Endothelial cell of umbilical vein (primary cell): ENCODE measurements around the gene LUZP2. TPM values are rescaled to one million over a fixed set of nuclear protein-coding genes. Genes with fewer than 3 reads are reported as not detected.

Experiments used
- BruUV-seq: library from RNA; stranded (reverse); fragments of 400-500 nt; replicated peaks from 2 replicates; lab custom pipeline; 2021; lab: Mats Ljungman, UMichigan
- CTCF ChIA-PET: fragments of 300-600, 350-600 bp; sonication (Branson Sonifier 250); formaldehyde crosslinking; loops from one replicate; lab custom pipeline; 2021; ENCODE audit warnings: antibody characterized with exemption, inconsistent platforms; lab: Charles Lee
- POLR2A ChIA-PET: fragments of 300-600, 350-600 bp; sonication (Branson Sonifier 250); formaldehyde crosslinking; loops from one replicate; lab custom pipeline; 2021; ENCODE audit warnings: antibody characterized with exemption, inconsistent platforms; lab: Charles Lee
- DNase-seq: peaks from one replicate; pipeline ENCODE4 v3.0.0-alpha.2; 2011; ENCODE audit warnings: low read depth, low spot score
- FAIRE-seq: peaks from 2 replicates; lab custom pipeline; 2011; peaks lifted over from hg19 to GRCh38; lab: Jason Lieb, UNC
- H2AFZ ChIP-seq: 2 replicates; pipeline ENCODE4 v1.6.0; 2012; ENCODE audit warnings: low read depth, low read length, control low read depth, inconsistent platforms
- H3K27ac ChIP-seq: 2 replicates; pipeline ENCODE4 v1.5.1; 2011; ENCODE audit warnings: low read depth, mild to moderate bottlenecking, control low read depth, low read length, moderate library complexity; ENCODE audit not compliant: insufficient read depth
- H3K27me3 ChIP-seq, 2 experiments: 2 replicates each; pipeline versions ENCODE4 v1.6.0 to v1.6.1; 2011; ENCODE audit warnings: low read length in 2 of 2, mixed read lengths in 1 of 2; ENCODE audit not compliant: control insufficient read depth in 2 of 2, insufficient read depth in 2 of 2
- H3K36me3 ChIP-seq, 2 experiments: 2 replicates in 1 of 2; 3 replicates in 1 of 2; pipeline ENCODE4 v1.5.1; 2011; ENCODE audit warnings: low read length in 2 of 2, mild to moderate bottlenecking in 1 of 2, moderate library complexity in 1 of 2; ENCODE audit not compliant: control insufficient read depth in 2 of 2, insufficient read depth in 2 of 2; ENCODE audit errors: extremely low read depth in 1 of 2
- H3K4me1 ChIP-seq: 3 replicates; pipeline ENCODE4 v1.5.1; 2011; ENCODE audit warnings: mild to moderate bottlenecking, low read length; ENCODE audit not compliant: control insufficient read depth, insufficient read depth; ENCODE audit errors: extremely low read depth
- H3K4me2 ChIP-seq: 2 replicates; pipeline ENCODE4 v1.6.1; 2011; ENCODE audit warnings: low read length, control low read depth, mixed read lengths; ENCODE audit not compliant: insufficient read depth
- H3K4me3 ChIP-seq, 3 experiments: fragments of 200-600 bp in 1 of 3; sonication (generic), shearing (Covaris generic) in 1 of 3; replicated peaks in 1 of 3; 2 replicates each; pipeline ENCODE4 v1.5.1; 2011 to 2016; ENCODE audit warnings: control low read depth in 3 of 3, low read length in 3 of 3, mild to moderate bottlenecking in 2 of 3, inconsistent platforms in 1 of 3, low read depth in 1 of 3, moderate library complexity in 1 of 3; ENCODE audit not compliant: insufficient read depth in 1 of 3
- H3K79me2 ChIP-seq: 2 replicates; pipeline ENCODE4 v1.6.0; 2012; ENCODE audit warnings: low read length, inconsistent platforms; ENCODE audit not compliant: control insufficient read depth, insufficient read depth
- H3K9ac ChIP-seq: replicated peaks from 2 replicates; pipeline ENCODE3; 2011; ENCODE audit warnings: low read length, control low read depth; ENCODE audit not compliant: insufficient read depth; ENCODE audit errors: extremely low read depth
- H3K9me1 ChIP-seq: replicated peaks from 3 replicates; pipeline ENCODE4 v1.6.0; 2011; ENCODE audit warnings: mild to moderate bottlenecking, low read length; ENCODE audit not compliant: control insufficient read depth, insufficient read depth; ENCODE audit errors: extremely low read depth
- H3K9me3 ChIP-seq: replicated peaks from 2 replicates; pipeline ENCODE4 v1.5.1; 2012; ENCODE audit warnings: low read length, inconsistent platforms; ENCODE audit not compliant: control insufficient read depth, insufficient read depth
- H4K20me1 ChIP-seq: replicated peaks from 2 replicates; pipeline ENCODE3; 2011; ENCODE audit warnings: mild to moderate bottlenecking, low read length; ENCODE audit not compliant: control insufficient read depth, insufficient read depth; ENCODE audit errors: extremely low read depth
- EZH2 ChIP-seq: IDR thresholded peaks from 2 replicates; pipeline ENCODE4 v1.6.1; 2012; ENCODE audit warnings: borderline replicate concordance, low read depth, mild to moderate bottlenecking, moderate library complexity, low read length, inconsistent platforms; ENCODE audit not compliant: severe bottlenecking
- FOS ChIP-seq: IDR thresholded peaks from 2 replicates; pipeline ENCODE4 v1.6.1; 2011; ENCODE audit warnings: mild to moderate bottlenecking, low read length, moderate library complexity, borderline replicate concordance; ENCODE audit not compliant: insufficient read depth
- GATA2 ChIP-seq: IDR thresholded peaks from 2 replicates; pipeline ENCODE4 v1.7.0; 2011; ENCODE audit warnings: low read depth, mild to moderate bottlenecking, moderate library complexity, mixed read lengths, low read length; ENCODE audit not compliant: insufficient read length, insufficient read depth
- JUN ChIP-seq: IDR thresholded peaks from 2 replicates; pipeline ENCODE4 v1.6.1; 2011; ENCODE audit warnings: borderline replicate concordance, low read depth; ENCODE audit not compliant: insufficient read length, insufficient read depth
- MYC ChIP-seq: IDR thresholded peaks from one replicate; pipeline ENCODE4 v1.6.1; 2011; ENCODE audit warnings: mild to moderate bottlenecking, low read depth, low read length
- POLR2A ChIP-seq: IDR thresholded peaks from 2 replicates; pipeline ENCODE4 v1.6.1; 2012; ENCODE audit warnings: low read depth, mild to moderate bottlenecking, control low read depth, low read length
- POLR2AphosphoS5 ChIP-seq: IDR thresholded peaks from 2 replicates; pipeline ENCODE4 v1.6.1; 2012; ENCODE audit warnings: low read depth, mild to moderate bottlenecking, control low read depth, low read length, moderate library complexity; ENCODE audit not compliant: insufficient read depth
- dilution Hi-C: fragments of 300-500 bp; cut with MboI; formaldehyde crosslinking; loops from one replicate; pipeline ENCODE4 v1.15.0; 2019; ENCODE audit warnings: low sequenced_read_pairs; ENCODE audit not compliant: extremely low pct_ligation_motif_present
- intact Hi-C: fragments of 100-400 bp; cut with micrococcal nuclease; formaldehyde crosslinking; loops from one replicate; pipeline ENCODE4 v1.10.0; 2022
- polyA plus RNA-seq, 4 experiments: library from polyadenylated mRNA; depleted of rRNA in 3 of 4; stranded (reverse) in 3 of 4; unstranded in 1 of 4; fragments of >200 nt; gene quantifications; 2 replicates each; pipeline versions ENCODE4 v1.2.1 to v1.2.3, GENCODE V29; 2011 to 2012; ENCODE audit warnings: missing spikeins in 1 of 4
- total RNA-seq: library from RNA; stranded (reverse); gene quantifications from 2 replicates; pipeline ENCODE4 v1.2.3, GENCODE V29; 2021
- TF ChIP-seq, protein P1 (sequence below), 2 donors: IDR thresholded peaks; 1 replicate in 1 of 2; 2 replicates in 1 of 2; pipeline ENCODE4 v1.5.1; 2011; ENCODE audit warnings: low read length in 2 of 2, mild to moderate bottlenecking in 2 of 2, moderate library complexity in 2 of 2, control low read depth in 1 of 2, inconsistent platforms in 1 of 2, low read depth in 1 of 2; ENCODE audit not compliant: insufficient read depth in 1 of 2; ENCODE audit errors: extremely low read depth in 1 of 2
- TF ChIP-seq, protein P2 (sequence below): IDR thresholded peaks from 2 replicates; pipeline ENCODE4 v1.6.1; 2011; ENCODE audit not compliant: insufficient read depth, insufficient read length

LUZP2 gene
- total and polyA plus RNA-seq, 2 donors (not counting 3 experiments of a cell fraction or from before 2014, with no cell fraction given), result 0.07 TPM; not detected in 1

DNA sequence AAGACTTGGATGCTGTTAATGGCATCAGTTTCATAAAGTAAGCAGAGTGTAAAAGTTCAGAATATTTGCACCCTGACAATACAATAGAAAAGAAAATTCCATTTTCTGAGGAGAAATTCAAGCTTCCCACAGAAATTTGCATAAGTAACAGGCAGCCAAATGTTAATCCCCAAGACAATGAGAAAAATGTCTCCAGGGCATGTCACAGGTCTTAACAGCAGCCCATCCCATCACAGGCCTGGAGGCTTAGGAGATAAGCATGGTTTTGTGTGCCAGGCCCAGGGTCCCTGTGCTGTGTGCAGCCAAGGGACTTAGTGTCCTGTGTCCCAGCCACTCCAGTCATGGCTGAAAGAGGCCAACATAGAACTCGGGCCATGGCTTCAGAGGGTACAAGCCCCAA is 347.6 kb downstream of the LUZP2 start:
- TF ChIP-seq GATA2, result no peak
- no peak for TF ChIP-seq POLR2A
- no peak for TF ChIP-seq MYC
- TF ChIP-seq, protein P1, sequence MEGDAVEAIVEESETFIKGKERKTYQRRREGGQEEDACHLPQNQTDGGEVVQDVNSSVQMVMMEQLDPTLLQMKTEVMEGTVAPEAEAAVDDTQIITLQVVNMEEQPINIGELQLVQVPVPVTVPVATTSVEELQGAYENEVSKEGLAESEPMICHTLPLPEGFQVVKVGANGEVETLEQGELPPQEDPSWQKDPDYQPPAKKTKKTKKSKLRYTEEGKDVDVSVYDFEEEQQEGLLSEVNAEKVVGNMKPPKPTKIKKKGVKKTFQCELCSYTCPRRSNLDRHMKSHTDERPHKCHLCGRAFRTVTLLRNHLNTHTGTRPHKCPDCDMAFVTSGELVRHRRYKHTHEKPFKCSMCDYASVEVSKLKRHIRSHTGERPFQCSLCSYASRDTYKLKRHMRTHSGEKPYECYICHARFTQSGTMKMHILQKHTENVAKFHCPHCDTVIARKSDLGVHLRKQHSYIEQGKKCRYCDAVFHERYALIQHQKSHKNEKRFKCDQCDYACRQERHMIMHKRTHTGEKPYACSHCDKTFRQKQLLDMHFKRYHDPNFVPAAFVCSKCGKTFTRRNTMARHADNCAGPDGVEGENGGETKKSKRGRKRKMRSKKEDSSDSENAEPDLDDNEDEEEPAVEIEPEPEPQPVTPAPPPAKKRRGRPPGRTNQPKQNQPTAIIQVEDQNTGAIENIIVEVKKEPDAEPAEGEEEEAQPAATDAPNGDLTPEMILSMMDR (IDR thresholded peaks at IDR 0.05; ENCODE audit: extremely low read depth in 1 of 2, insufficient read depth in 1 of 2, low read depth in 1 of 2, low read length in 2 of 2), result no peak
- no peak for TF ChIP-seq EZH2
- TF ChIP-seq POLR2AphosphoS5, result no peak
- no peak for TF ChIP-seq FOS
- TF ChIP-seq JUN, result no peak
- TF ChIP-seq, protein P2, sequence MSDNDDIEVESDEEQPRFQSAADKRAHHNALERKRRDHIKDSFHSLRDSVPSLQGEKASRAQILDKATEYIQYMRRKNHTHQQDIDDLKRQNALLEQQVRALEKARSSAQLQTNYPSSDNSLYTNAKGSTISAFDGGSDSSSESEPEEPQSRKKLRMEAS, result no peak
- POLR2A ChIA-PET, result no interaction called here
- dilution Hi-C loops, result no loop called here
- no peaks in the 10 kb centered on the region for H3K27me3 ChIP-seq
- H3K36me3 ChIP-seq, result no peaks in the 10 kb centered on the region
- intact Hi-C loops, result no loop called here
- H3K4me2 ChIP-seq, result no peak overlapping the region
- no peak overlapping the region for H2AFZ ChIP-seq
- no peaks in the 10 kb centered on the region for H4K20me1 ChIP-seq
- H3K4me3 ChIP-seq, result no peak overlapping the region
- H3K9me3 ChIP-seq, result no peaks in the 10 kb centered on the region
- no peak overlapping the region for H3K27ac ChIP-seq
- no peaks in the 10 kb centered on the region for H3K4me1 ChIP-seq
- FAIRE-seq (no peak), DNase-seq (no peak)
- CTCF ChIA-PET, result no interaction called here
- H3K9ac ChIP-seq, result no peak overlapping the region
- BruUV-seq, result no TSS peak
- no peaks in the 10 kb centered on the region for H3K9me1 ChIP-seq
- no peaks in the 10 kb centered on the region for H3K79me2 ChIP-seq
